Activated CD8-positive, alpha-beta T cell treated with anti-CD3 and anti-CD28 coated beads, Interleukin-2, amount 10 ng/mL, durations not matched to agents 7 days and 5 days (primary cell): Measurements from ENCODE around the gene ZNF93. TPM values are rescaled to one million over a fixed set of nuclear protein-coding genes. Genes with fewer than 3 reads are reported as not detected.
"Not testable (repeated sequence)": the region's sequence is repeated elsewhere in the genome, so short reads cannot be mapped to it uniquely, and the experiment has no call there.

Experiments used
- ATAC-seq: fragments of 150-1000 bp; cut with Tn5 transposase; one replicate; pipeline ENCODE4 v1.10.0; 2021; ENCODE audit warnings: moderate library complexity
- CTCF ChIA-PET: fragments of 350-600 bp; sonication (Branson Sonifier 250); formaldehyde crosslinking; loops from one replicate; lab custom pipeline; 2021; ENCODE audit warnings: antibody characterized with exemption; lab: Charles Lee
- POLR2A ChIA-PET: fragments of 350-600 bp; sonication (Branson Sonifier 250); formaldehyde crosslinking; loops from one replicate; lab custom pipeline; 2021; ENCODE audit warnings: antibody characterized with exemption; lab: Charles Lee
- DNase-seq: peaks from one replicate; pipeline ENCODE4 v3.0.0-alpha.2; 2020
- H3K27ac Mint-ChIP-seq: one replicate; pipeline ENCODE4 v1.8.0; 2021; ENCODE audit warnings: mild to moderate bottlenecking, mixed read lengths
- H3K27me3 Mint-ChIP-seq: one replicate; pipeline ENCODE4 v1.8.0; 2021; ENCODE audit warnings: low read depth, mixed read lengths
- H3K36me3 Mint-ChIP-seq: one replicate; pipeline ENCODE4 v1.8.0; 2021; ENCODE audit warnings: low read depth, mixed read lengths
- H3K4me1 Mint-ChIP-seq: one replicate; pipeline ENCODE4 v1.8.0; 2021; ENCODE audit warnings: low read depth, mixed read lengths
- H3K4me3 Mint-ChIP-seq: one replicate; pipeline ENCODE4 v1.8.0; 2021; ENCODE audit warnings: mild to moderate bottlenecking, mixed read lengths
- H3K9me3 Mint-ChIP-seq: one replicate; pipeline ENCODE4 v1.8.0; 2022; ENCODE audit warnings: mixed read lengths; ENCODE audit not compliant: insufficient read depth
- total RNA-seq, 2 experiments: library from RNA; stranded (reverse); gene quantifications; one replicate each; pipeline ENCODE4 v1.2.3, GENCODE V29; 2021

The ZNF93 gene
- total RNA-seq, 2 experiments from 2014 or later = 15.8 to 17.9 TPM

DNA sequence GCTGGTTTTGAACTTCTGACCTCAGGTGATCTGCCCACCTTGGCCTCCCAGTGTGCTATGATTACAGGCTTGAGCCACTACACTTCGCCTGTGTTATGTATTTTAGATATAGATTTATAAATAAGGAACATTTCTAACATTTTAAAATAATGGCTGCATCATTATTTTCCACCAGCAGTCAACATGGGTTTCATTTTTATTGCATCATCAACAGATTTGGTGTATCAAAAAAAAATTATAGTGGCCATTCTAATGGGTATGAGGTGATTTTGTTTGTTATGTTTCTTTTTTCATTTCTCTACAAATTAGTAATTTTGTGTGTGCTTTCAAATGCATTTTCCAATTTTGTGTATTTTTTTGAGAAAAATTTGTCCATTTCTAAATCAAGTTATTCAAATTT is 16.2 kb upstream of the ZNF93 start:
- POLR2A ChIA-PET = no interaction called here
- Mint-ChIP-seq H3K4me1 (no peaks in the 10 kb centered on the region), H3K27me3 (no peaks in the 10 kb centered on the region)

GRCh38 chr19:19892055-19892941 is 8.4 kb upstream of the ZNF93 start:
- DNase-seq, ATAC-seq, H3K27me3 Mint-ChIP-seq, H3K4me3 Mint-ChIP-seq, POLR2A ChIA-PET, H3K27ac Mint-ChIP-seq, H3K4me1 Mint-ChIP-seq, CTCF ChIA-PET: not testable (repeated sequence)
- H3K9me3 Mint-ChIP-seq = peaks cover 50% of the 10 kb centered on the region
- peaks cover 67% of the 10 kb centered on the region for H3K36me3 Mint-ChIP-seq

More for the DNA sequence above, 16.2 kb upstream of the ZNF93 start:
- Mint-ChIP-seq H3K4me3 (no peak overlapping the region), H3K27ac (no peak overlapping the region), H3K36me3 (peaks cover 78% of the 10 kb centered on the region), H3K9me3 (peaks cover 50% of the 10 kb centered on the region)
- ATAC-seq (no peak), DNase-seq (no peak)
- CTCF ChIA-PET = no interaction called here

DNA sequence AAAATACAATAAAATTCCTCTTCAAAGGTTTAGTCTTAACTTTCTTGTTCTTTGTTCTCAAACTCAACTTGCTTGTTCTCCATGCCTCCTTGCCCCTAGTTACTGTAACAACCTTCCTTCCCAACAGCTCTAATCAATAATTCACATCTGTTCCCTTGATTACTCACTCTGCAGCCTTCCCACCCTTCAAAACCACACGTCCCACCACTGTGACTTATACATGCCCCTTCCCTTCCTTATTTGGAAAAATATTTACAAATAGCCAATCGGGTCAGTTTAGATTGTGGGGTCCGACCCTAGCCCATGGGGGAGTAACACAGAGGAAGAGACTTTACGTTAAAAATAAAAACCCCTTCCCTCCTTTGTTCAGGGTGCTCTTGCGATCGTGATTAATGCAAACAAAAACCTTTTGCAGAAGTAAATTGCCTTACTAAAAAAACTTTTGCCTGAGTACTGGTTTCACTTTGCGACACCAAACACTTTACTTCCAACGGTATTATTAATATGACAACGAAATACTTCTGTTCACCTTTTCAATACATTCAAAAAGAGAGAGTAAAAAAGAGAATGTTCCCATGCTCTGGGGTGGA is 512 bp upstream of the ZNF93 start:
- ATAC-seq (no peak), DNase-seq (peak; percentile 33)
- ChIA-PET CTCF (interaction anchor here (1.5 kb wide), 1 partner anchor 79 kb away, joined by 6 read pairs; the partner anchor contains the start of gene ZNF506), POLR2A (interaction anchor here (1.0 to 6.0 kb wide), 14 partner anchors 11 to 876 kb away, joined by 3 to 85 read pairs (median 6); partner anchors contain the start of genes ZNF101, ZNF14, ZNF253 and ZNF506)
- peaks cover 55% of the 10 kb centered on the region for H3K9me3 Mint-ChIP-seq
- H3K4me3 Mint-ChIP-seq = peak overlapping the region; percentile 97
- H3K27me3 Mint-ChIP-seq = no peaks in the 10 kb centered on the region
- peak overlapping the region; percentile 98 for H3K27ac Mint-ChIP-seq
- H3K36me3 Mint-ChIP-seq = peaks cover 76% of the 10 kb centered on the region
- H3K4me1 Mint-ChIP-seq = peaks cover 36% of the 10 kb centered on the region

GRCh38 chr19:19907551-19907950 is 6.8 kb downstream of the ZNF93 start:
- peaks cover 85% of the 10 kb centered on the region for H3K36me3 Mint-ChIP-seq
- ATAC-seq, H3K27me3 Mint-ChIP-seq, H3K27ac Mint-ChIP-seq, H3K4me3 Mint-ChIP-seq, CTCF ChIA-PET, DNase-seq: not testable (repeated sequence)
- peaks cover 58% of the 10 kb centered on the region for H3K9me3 Mint-ChIP-seq
- peaks cover 26% of the 10 kb centered on the region for H3K4me1 Mint-ChIP-seq
- POLR2A ChIA-PET = interaction anchor here (2.2 kb wide), 1 partner anchor 42 kb away, joined by 5 read pairs; the partner anchor contains the start of gene ZNF253

DNA sequence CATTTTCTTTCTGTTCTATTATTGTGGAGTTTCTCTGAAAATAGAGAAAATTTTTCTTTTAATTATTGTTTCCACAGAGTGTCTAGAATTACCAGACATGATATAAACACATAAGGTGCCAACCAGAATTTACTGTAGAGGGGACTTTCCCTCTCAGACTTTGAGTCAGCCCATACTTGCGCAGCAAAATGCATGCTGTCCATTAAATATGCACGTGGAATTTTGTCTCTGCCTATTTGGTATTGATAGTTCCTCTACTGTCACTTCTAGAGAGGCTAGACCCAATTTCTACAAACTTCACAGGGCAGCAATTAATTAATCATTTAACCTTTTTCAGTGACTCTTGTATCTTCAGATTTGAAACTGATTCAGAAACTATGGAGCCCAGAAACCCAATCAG is 8.9 kb downstream of the ZNF93 start:
- peaks cover 16% of the 10 kb centered on the region for H3K4me1 Mint-ChIP-seq
- no peak for ATAC-seq
- CTCF ChIA-PET = no interaction called here
- POLR2A ChIA-PET = interaction anchor here (2.2 kb wide), 1 partner anchor 44 kb away, joined by 5 read pairs; the partner anchor contains the start of gene ZNF253
- peaks cover 85% of the 10 kb centered on the region for H3K36me3 Mint-ChIP-seq
- H3K9me3 Mint-ChIP-seq = peaks cover 71% of the 10 kb centered on the region
- H3K27me3 Mint-ChIP-seq = no peaks in the 10 kb centered on the region
- H3K4me3 Mint-ChIP-seq = no peak overlapping the region
- no peak overlapping the region for H3K27ac Mint-ChIP-seq
- DNase-seq = no peak

GRCh38 chr19:19911150-19911549 is 10.4 kb downstream of the ZNF93 start:
- Mint-ChIP-seq H3K27me3 (no peaks in the 10 kb centered on the region), H3K27ac (no peak overlapping the region), H3K4me3 (no peak overlapping the region), H3K36me3 (peaks cover 85% of the 10 kb centered on the region), H3K9me3 (peaks cover 64% of the 10 kb centered on the region), H3K4me1 (peaks cover 6% of the 10 kb centered on the region)
- POLR2A ChIA-PET = interaction anchor here (1.4 kb wide), 1 partner anchor 10 kb away, joined by 3 read pairs; no protein-coding TSS in a partner anchor
- CTCF ChIA-PET = no interaction called here
- ATAC-seq (no peak), DNase-seq (no peak)

DNA sequence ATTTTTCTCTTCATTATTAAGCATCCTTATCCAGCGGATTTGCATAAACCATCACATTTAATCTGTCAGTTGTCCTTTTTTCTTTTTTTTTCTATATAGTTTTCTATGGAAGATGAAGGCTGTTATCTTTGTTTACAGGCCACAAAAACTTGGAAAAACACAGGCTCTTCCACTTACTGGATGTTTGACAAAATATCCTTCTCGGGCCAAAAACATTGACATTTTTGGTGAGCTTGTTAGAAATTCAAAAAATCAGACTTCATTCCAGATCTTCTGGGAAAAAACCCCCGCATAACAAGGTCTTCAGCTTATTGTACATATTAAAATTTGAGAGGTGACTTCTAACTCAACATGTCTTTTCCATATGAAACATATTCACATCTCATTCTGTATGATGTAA is 13.8 kb downstream of the ZNF93 start:
- Mint-ChIP-seq H3K27ac (no peak overlapping the region), H3K4me1 (peaks cover 2% of the 10 kb centered on the region), H3K4me3 (no peak overlapping the region), H3K27me3 (no peaks in the 10 kb centered on the region), H3K36me3 (peaks cover 89% of the 10 kb centered on the region), H3K9me3 (peaks cover 62% of the 10 kb centered on the region)
- DNase-seq (no peak), ATAC-seq (no peak)
- POLR2A ChIA-PET = interaction anchor here (1.2 kb wide), 1 partner anchor 49 kb away, joined by 4 read pairs; the partner anchor contains the start of gene ZNF253
- CTCF ChIA-PET = no interaction called here

GRCh38 chr19:19930417-19930816 is 29.7 kb downstream of the ZNF93 start:
- peaks cover 64% of the 10 kb centered on the region for H3K9me3 Mint-ChIP-seq
- H3K4me1 Mint-ChIP-seq, ATAC-seq, POLR2A ChIA-PET, H3K27me3 Mint-ChIP-seq, H3K4me3 Mint-ChIP-seq, H3K27ac Mint-ChIP-seq, CTCF ChIA-PET: not testable (repeated sequence)
- peaks cover 82% of the 10 kb centered on the region for H3K36me3 Mint-ChIP-seq
- peak; percentile 24 for DNase-seq

DNA sequence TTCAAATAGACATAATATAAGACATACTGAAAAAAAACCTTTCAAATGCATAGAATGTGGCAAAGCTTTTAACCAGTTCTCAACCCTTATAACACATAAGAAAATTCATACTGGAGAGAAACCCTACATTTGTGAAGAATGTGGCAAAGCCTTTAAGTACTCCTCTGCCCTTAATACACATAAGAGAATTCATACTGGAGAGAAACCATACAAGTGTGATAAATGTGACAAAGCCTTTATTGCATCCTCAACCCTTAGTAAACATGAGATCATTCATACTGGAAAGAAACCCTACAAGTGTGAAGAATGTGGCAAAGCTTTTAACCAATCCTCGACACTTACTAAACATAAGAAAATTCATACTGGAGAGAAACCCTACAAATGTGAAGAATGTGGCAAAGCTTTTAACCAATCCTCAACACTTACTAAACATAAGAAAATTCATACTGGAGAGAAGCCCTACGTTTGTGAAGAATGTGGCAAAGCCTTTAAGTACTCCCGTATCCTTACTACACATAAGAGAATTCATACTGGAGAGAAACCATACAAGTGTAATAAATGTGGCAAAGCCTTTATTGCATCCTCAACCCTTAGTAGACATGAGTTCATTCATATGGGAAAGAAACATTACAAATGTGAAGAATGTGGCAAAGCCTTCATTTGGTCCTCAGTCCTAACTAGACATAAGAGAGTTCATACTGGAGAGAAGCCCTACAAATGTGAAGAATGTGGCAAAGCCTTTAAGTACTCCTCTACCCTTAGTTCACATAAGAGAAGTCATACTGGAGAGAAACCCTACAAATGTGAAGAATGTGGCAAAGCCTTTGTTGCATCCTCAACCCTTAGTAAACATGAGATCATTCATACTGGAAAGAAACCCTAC is 32.9 kb downstream of the ZNF93 start:
- POLR2A ChIA-PET, CTCF ChIA-PET, H3K4me3 Mint-ChIP-seq, H3K27me3 Mint-ChIP-seq, ATAC-seq, H3K4me1 Mint-ChIP-seq, H3K27ac Mint-ChIP-seq, DNase-seq: not testable (repeated sequence)
- Mint-ChIP-seq H3K9me3 (peaks cover 67% of the 10 kb centered on the region), H3K36me3 (peaks cover 56% of the 10 kb centered on the region)

GRCh38 chr19:19937403-19937802 is 36.7 kb downstream of the ZNF93 start:
- DNase-seq (no peak), ATAC-seq (no peak)
- CTCF ChIA-PET = no interaction called here
- H3K4me3 Mint-ChIP-seq = no peak overlapping the region
- peaks cover 34% of the 10 kb centered on the region for H3K36me3 Mint-ChIP-seq
- no peaks in the 10 kb centered on the region for H3K27me3 Mint-ChIP-seq
- peaks cover 84% of the 10 kb centered on the region for H3K9me3 Mint-ChIP-seq
- H3K27ac Mint-ChIP-seq = no peak overlapping the region
- no peaks in the 10 kb centered on the region for H3K4me1 Mint-ChIP-seq
- POLR2A ChIA-PET = no interaction called here

- no peak overlapping the region for H3K4me3 Mint-ChIP-seq
- peaks cover 80% of the 10 kb centered on the region for H3K9me3 Mint-ChIP-seq
- no peaks in the 10 kb centered on the region for H3K4me1 Mint-ChIP-seq
- H3K27ac Mint-ChIP-seq = no peak overlapping the region
- no peak for DNase-seq
- ChIA-PET POLR2A (no interaction called here), CTCF (no interaction called here)
- peaks cover 25% of the 10 kb centered on the region for H3K36me3 Mint-ChIP-seq
- no peaks in the 10 kb centered on the region for H3K27me3 Mint-ChIP-seq
- no peak for ATAC-seq
Observed at GRCh38 chr19:19938449-19938848, 37.7 kb downstream of the ZNF93 start.
